OCI-LY7 (cell line): ENCODE data around the gene BLCAP. TPM values are rescaled to one million over a fixed set of nuclear protein-coding genes. Genes with fewer than 3 reads are reported as not detected.
"Not testable (repeated sequence)": the region's sequence is repeated elsewhere in the genome, so short reads cannot be mapped to it uniquely, and the experiment has no call there.

Source experiments
- BruUV-seq: library from RNA; stranded (reverse); fragments of 400-500 nt; replicated peaks from 2 replicates; lab custom pipeline; 2021; lab: Mats Ljungman, UMichigan
- CTCF ChIA-PET: fragments of 300-600 bp; sonication (Branson Sonifier 250); formaldehyde crosslinking; loops from one replicate; lab custom pipeline; 2022; ENCODE audit warnings: antibody characterized with exemption; ENCODE audit not compliant: unreplicated experiment; lab: Charles Lee
- POLR2A ChIA-PET: fragments of 300-600 bp; sonication (Branson Sonifier 250); formaldehyde crosslinking; loops from one replicate; lab custom pipeline; 2022; ENCODE audit warnings: antibody characterized with exemption; lab: Charles Lee
- DNase-seq: peaks from one replicate; pipeline ENCODE4 v3.0.0-alpha.2; 2015; ENCODE audit warnings: low spot score
- H2AFZ ChIP-seq: fragments of 200-600 bp; sonication (generic), shearing (Covaris generic); 2 replicates; pipeline ENCODE4 v1.6.1; 2014; ENCODE audit warnings: mild to moderate bottlenecking, antibody characterized with exemption, low read length, moderate library complexity
- H3K27ac ChIP-seq: fragments of 200-600 bp; sonication (generic); 2 replicates; pipeline ENCODE4 v1.5.1; 2014; ENCODE audit warnings: mixed run types, low read depth, mild to moderate bottlenecking, moderate library complexity, low read length, inconsistent platforms; ENCODE audit not compliant: poor library complexity, severe bottlenecking
- H3K36me3 ChIP-seq: fragments of 200-600 bp; sonication (generic); 2 replicates; pipeline ENCODE4 v1.6.1; 2014; ENCODE audit warnings: mild to moderate bottlenecking, antibody characterized with exemption, low read length, moderate library complexity, mixed read lengths; ENCODE audit not compliant: insufficient read depth
- H3K4me1 ChIP-seq: fragments of 200-600 bp; sonication (generic); 2 replicates; pipeline ENCODE4 v1.5.1; 2014; ENCODE audit warnings: mild to moderate bottlenecking, low read length; ENCODE audit not compliant: insufficient read depth, poor library complexity, severe bottlenecking
- H3K4me2 ChIP-seq: fragments of 200-600 bp; sonication (generic); 2 replicates; pipeline ENCODE4 v1.6.1; 2014; ENCODE audit warnings: mild to moderate bottlenecking, low read length
- H3K4me3 ChIP-seq: fragments of 200-600 bp; sonication (generic); 2 replicates; pipeline ENCODE4 v1.5.1; 2014; ENCODE audit warnings: mild to moderate bottlenecking, low read depth, low read length; ENCODE audit not compliant: poor library complexity, severe bottlenecking
- H3K79me2 ChIP-seq: fragments of 200-600 bp; sonication (generic); 2 replicates; pipeline ENCODE4 v1.6.1; 2016; ENCODE audit warnings: low read depth, mild to moderate bottlenecking, low read length, moderate library complexity, mixed read lengths; ENCODE audit not compliant: insufficient read depth
- H3K9me2 ChIP-seq: fragments of 200-600 bp; sonication (generic); 2 replicates; pipeline ENCODE4 v1.6.1; 2016; ENCODE audit warnings: mild to moderate bottlenecking, low read length, mixed read lengths; ENCODE audit not compliant: insufficient read depth
- H3K9me3 ChIP-seq: fragments of 200-600 bp; sonication (generic); 2 replicates; pipeline ENCODE4 v1.6.1; 2014; ENCODE audit warnings: mild to moderate bottlenecking, mixed run types, low read length, mixed read lengths
- H4K20me1 ChIP-seq: fragments of 200-600 bp; sonication (generic); 2 replicates; pipeline ENCODE4 v1.6.1; 2014; ENCODE audit warnings: mild to moderate bottlenecking, antibody characterized with exemption, low read length, moderate library complexity, mixed read lengths; ENCODE audit not compliant: insufficient read depth
- CTCF ChIP-seq: fragments of 200-600 bp; sonication (generic); conservative IDR thresholded peaks from 2 replicates; pipeline ENCODE4 v1.5.1; 2014; ENCODE audit warnings: mild to moderate bottlenecking, antibody characterized with exemption, low read length, moderate library complexity, mixed read lengths
- EZH2phosphoT487 ChIP-seq: fragments of 200-600 bp; sonication (generic); IDR thresholded peaks from 2 replicates; pipeline ENCODE4 v1.6.1; 2018; ENCODE audit warnings: low read depth, borderline replicate concordance, mild to moderate bottlenecking, mixed run types, antibody characterized with exemption, low read length, moderate library complexity, mixed read lengths
- intact Hi-C: fragments of 100-400 bp; cut with micrococcal nuclease; formaldehyde crosslinking; loops from one replicate; pipeline ENCODE4 v1.10.0; 2022; ENCODE audit not compliant: unreplicated experiment
- total RNA-seq, 2 experiments: library from RNA; depleted of rRNA in 1 of 2; stranded (reverse); fragments of >200 nt in 1 of 2; shearing (Covaris generic) in 1 of 2; gene quantifications; 2 replicates each; pipeline ENCODE4 v1.2.3, GENCODE V29; 2014 to 2022

Gene BLCAP
- total RNA-seq, 2 experiments from 2014 or later, result 32.3 to 55.1 TPM

GRCh38 chr20:37558306-37558705 is 30.6 kb upstream of the BLCAP start:
- no peaks in the 10 kb centered on the region for H3K36me3 ChIP-seq
- BruUV-seq, result no TSS peak
- no peaks in the 10 kb centered on the region for H4K20me1 ChIP-seq
- H3K4me1 ChIP-seq, result no peaks in the 10 kb centered on the region
- POLR2A ChIA-PET, result no interaction called here
- no peaks in the 10 kb centered on the region for H3K79me2 ChIP-seq
- H2AFZ ChIP-seq, result no peak overlapping the region
- no peaks in the 10 kb centered on the region for H3K9me2 ChIP-seq
- CTCF ChIA-PET, result no interaction called here
- DNase-seq, result no peak
- no peaks in the 10 kb centered on the region for H3K9me3 ChIP-seq
- intact Hi-C loops, result no loop called here
- TF ChIP-seq EZH2phosphoT487 (no peak), CTCF (no peak)
- H3K4me3 ChIP-seq, result no peak overlapping the region
- H3K27ac ChIP-seq, result no peak overlapping the region
- H3K4me2 ChIP-seq, result no peak overlapping the region

- Histone ChIP-seq H3K79me2 (no peaks in the 10 kb centered on the region), H2AFZ (no peak overlapping the region), H3K36me3 (no peaks in the 10 kb centered on the region), H3K27ac (no peak overlapping the region), H3K4me3 (no peak overlapping the region), H4K20me1 (no peaks in the 10 kb centered on the region), H3K4me2 (no peak overlapping the region), H3K9me2 (no peaks in the 10 kb centered on the region), H3K4me1 (no peaks in the 10 kb centered on the region), H3K9me3 (no peaks in the 10 kb centered on the region)
- intact Hi-C loops, result no loop called here
- ChIA-PET POLR2A (no interaction called here), CTCF (no interaction called here)
- no peak for TF ChIP-seq EZH2phosphoT487
- no peak for TF ChIP-seq CTCF
- BruUV-seq, result no TSS peak
- DNase-seq, result no peak
Observed at GRCh38 chr20:37556538-37556937, 28.9 kb upstream of the BLCAP start.

GRCh38 chr20:37554721-37555298 is 27.1 kb upstream of the BLCAP start:
- H3K4me1 ChIP-seq, H2AFZ ChIP-seq, H3K4me2 ChIP-seq, H3K36me3 ChIP-seq, H3K27ac ChIP-seq, intact Hi-C loops, BruUV-seq, H3K9me3 ChIP-seq, POLR2A ChIA-PET, H3K9me2 ChIP-seq, H3K4me3 ChIP-seq, DNase-seq, H3K79me2 ChIP-seq, CTCF ChIA-PET, H4K20me1 ChIP-seq: not testable (repeated sequence)
